GM12872 (cell line): ENCODE results near the gene MANSC1.

Experiments used
- CTCF ChIP-seq: IDR thresholded peaks from 3 replicates; pipeline ENCODE4 v1.5.1; 2011; ENCODE audit warnings: low read depth, mild to moderate bottlenecking, low read length, moderate library complexity; ENCODE audit not compliant: insufficient read depth

Gene MANSC1

GRCh38 chr12:12282761-12283425, 67.1 kb downstream of the MANSC1 start:
- no peak for TF ChIP-seq CTCF

GRCh38 chr12:12282202-12282601, 67.8 kb downstream of the MANSC1 start:
- no peak for TF ChIP-seq CTCF

- TF ChIP-seq CTCF: no peak
Measured at GRCh38 chr12:12281134-12281533, 68.9 kb downstream of the MANSC1 start.

DNA sequence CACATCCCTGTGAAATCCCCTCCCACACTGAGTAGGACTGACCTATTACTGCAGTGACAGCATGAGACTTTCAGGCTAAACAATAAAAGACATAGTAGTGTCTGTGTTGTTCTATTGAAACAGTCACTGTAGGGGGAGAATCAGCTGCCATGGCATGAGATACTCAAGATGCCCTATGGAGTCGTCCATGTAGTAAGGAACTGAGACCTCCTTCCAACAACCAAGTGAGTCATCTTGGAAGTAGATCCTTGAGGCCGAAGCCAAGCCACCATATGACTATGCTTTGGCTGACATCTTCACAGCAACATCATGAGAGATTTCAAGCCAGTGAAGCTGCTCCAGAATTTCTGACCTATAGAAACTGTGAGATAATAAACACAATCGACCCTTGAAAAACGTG, 71.1 kb downstream of the MANSC1 start:
- no peak for TF ChIP-seq CTCF
